SW 1271 (cell line): ENCODE data around the gene TMEM238.
A peak's percentile ranks its signal among the peaks of the same experiment; 100 is the strongest.
"Not testable (repeated sequence)": the region's sequence is repeated elsewhere in the genome, so short reads cannot be mapped to it uniquely, and the experiment has no call there.

ENCODE experiments used
- DNase-seq, 2 experiments: peaks; one replicate each; lab custom pipeline; 2025; lab: John Stamatoyannopoulos, UW

TMEM238 gene

GRCh38 chr19:55401390-55401789 lies 17.3 kb upstream of the TMEM238 start:
- not testable (repeated sequence) for DNase-seq

- DNase-seq, result no peak
Observed at GRCh38 chr19:55400281-55401087, 16.4 kb upstream of the TMEM238 start.

GRCh38 chr19:55398200-55398925 lies 14.3 kb upstream of the TMEM238 start:
- DNase-seq, result no peak

- no peak for DNase-seq
Observed at GRCh38 chr19:55392820-55393761, 9.0 kb upstream of the TMEM238 start.

- no peak for DNase-seq
Observed at GRCh38 chr19:55391702-55392615, 7.9 kb upstream of the TMEM238 start.

- DNase-seq, result no peak
Observed at GRCh38 chr19:55391191-55391670, 7.1 kb upstream of the TMEM238 start.

GRCh38 chr19:55390461-55390880 lies 6.4 kb upstream of the TMEM238 start:
- DNase-seq, result no peak

- no peak for DNase-seq
Observed at GRCh38 chr19:55389386-55390317, 5.6 kb upstream of the TMEM238 start.

GRCh38 chr19:55387736-55388497 lies 3.8 kb upstream of the TMEM238 start:
- DNase-seq, result no peak

GRCh38 chr19:55386493-55386971 lies 2.4 kb upstream of the TMEM238 start:
- no peak for DNase-seq

GRCh38 chr19:55385724-55386492 lies 1.8 kb upstream of the TMEM238 start, which contains the start of gene RPL28:
Gene RPL28, plus strand, starts transcription at chr19:55385932. Its CDS starts 426 bp downstream, at chr19:55386358.
- DNase-seq, result peak; percentile 89 to 92

GRCh38 chr19:55384920-55385723 lies 1.0 kb upstream of the TMEM238 start:
- peak; percentile 64 to 90 for DNase-seq

- peak in 1 of 2 experiments; percentile 20 for DNase-seq
Observed at GRCh38 chr19:55383279-55384130, 587 bp downstream of the TMEM238 start.

GRCh38 chr19:55382522-55383054 lies 1.5 kb downstream of the TMEM238 start:
- no peak for DNase-seq

GRCh38 chr19:55382013-55382412 lies 2.1 kb downstream of the TMEM238 start:
- no peak for DNase-seq

- no peak for DNase-seq
Observed at GRCh38 chr19:55379174-55379573, 4.9 kb downstream of the TMEM238 start.
